GM19035 (cell line): ENCODE data around the gene DCXR.

Source experiments
- ATAC-seq: cut with Tn5 transposase; IDR thresholded peaks from one replicate; pipeline ENCODE4 v1.9.1; 2021; ENCODE audit not compliant: unreplicated experiment

Gene DCXR

DNA sequence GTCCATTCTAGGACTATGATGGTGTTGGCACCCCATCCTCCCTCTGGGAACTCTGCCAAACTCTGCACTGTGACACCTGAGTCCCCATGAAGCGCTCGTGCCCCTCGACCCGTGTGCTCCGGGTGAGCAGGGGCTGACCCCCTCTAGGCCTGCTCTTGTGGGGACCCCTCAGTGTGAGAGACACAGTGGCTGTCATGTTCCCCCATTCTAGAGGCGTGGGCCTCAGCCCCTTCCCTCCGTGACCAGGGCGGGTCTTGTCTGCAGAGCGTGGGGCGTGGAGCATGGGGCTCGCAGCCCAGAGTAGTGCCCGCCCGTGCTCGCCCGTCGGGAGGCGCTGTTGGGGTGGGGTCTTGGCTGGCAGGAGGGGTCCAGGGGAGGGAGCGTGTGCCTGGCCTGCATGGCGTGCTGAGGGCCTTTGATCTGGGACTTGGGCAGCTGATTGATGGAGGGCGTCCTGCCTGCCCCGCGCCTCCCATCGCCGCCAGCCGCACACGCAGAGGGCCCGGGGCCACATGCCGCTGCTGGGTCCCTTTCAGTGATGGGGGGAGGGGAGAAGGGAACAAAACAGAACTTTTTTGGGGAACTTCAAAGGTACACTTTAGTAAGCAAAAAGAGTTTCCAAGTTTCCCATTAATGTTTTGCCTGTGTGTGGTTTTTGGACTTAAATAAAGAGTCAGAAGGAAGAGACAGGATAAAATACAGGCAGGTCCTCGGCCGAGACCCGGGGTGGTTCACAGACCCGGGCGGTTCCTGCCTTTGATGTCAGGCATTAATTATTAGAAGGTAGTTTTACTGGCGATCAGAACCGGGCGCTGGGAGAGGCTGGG lies 37.3 kb downstream of the DCXR start:
- ATAC-seq: no peak

DNA sequence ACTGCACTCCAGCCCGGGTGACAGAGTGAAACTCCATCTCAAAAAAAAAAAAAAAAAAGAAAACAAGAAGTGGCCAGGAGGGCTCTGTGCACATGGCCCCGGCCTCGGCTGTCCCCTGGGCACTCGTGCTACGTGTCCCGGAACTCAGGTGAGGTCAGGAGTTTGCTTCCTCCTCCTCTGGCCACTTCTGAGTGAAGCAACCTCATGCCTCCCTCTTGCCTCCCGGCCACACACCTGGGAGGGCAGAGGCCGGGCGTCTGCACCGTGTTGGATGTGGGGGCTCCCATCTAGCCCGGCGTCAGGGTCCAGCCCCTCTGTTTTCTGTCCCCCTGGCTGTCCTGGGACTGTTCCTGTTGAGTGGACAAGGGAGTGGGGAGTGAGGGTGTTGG lies 37.9 kb downstream of the DCXR start:
- ATAC-seq: no peak

DNA sequence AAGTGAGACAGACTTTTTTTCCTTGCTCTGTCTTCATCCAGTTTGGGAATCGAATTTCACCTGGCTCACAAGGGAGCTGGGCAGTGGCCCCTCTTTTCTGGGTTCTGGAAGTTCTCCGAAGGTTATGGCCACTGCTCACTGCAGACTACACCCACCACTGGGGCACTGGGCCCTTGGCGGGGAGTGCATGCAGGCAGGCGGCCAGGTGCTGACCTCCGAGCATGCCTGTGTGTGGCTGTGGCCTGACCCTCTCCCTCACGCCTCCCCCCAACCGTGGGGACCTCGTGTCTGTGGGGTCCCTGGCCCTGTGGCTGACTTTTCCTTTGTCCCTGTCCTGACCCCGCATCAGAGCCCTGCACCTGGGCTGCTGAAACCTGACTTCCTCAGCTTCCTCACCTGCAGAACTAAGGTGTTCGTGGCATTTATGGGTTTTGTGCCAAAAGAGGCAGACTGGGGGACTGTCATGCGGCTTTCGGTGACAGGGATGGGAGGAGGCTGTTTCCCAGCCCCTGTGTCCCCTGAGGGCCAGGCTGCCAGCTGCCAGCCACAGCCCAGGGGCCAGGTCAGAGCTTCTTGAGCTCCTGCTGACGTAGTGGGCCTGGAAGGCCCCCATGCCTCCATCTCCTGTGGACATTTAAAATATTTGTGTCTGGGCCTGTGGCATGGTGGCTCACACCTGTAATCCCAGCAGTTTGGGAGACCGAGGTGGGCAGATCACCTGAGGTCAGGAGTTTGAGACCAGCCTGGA lies 38.6 kb downstream of the DCXR start:
- ATAC-seq: no peak

DNA sequence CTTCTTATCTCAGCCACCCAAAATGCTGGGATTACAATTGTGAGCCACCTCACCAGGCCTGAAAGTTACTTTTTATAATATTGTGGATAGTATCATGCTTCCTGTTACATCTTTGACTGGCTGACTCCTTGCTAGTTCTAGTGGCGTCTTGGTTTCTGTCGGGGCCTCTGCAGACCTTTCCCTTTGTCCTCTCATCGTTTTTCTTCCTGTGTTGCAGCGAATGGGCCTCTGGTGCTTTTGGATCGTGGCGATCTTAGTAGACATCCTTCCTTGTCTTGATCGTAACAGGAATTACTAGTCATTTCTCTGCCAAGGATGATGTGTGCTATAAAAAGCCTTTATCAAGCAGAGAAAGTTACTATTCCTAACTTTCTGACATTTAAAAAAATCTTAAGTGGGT lies 39.3 kb downstream of the DCXR start:
- no peak for ATAC-seq

DNA sequence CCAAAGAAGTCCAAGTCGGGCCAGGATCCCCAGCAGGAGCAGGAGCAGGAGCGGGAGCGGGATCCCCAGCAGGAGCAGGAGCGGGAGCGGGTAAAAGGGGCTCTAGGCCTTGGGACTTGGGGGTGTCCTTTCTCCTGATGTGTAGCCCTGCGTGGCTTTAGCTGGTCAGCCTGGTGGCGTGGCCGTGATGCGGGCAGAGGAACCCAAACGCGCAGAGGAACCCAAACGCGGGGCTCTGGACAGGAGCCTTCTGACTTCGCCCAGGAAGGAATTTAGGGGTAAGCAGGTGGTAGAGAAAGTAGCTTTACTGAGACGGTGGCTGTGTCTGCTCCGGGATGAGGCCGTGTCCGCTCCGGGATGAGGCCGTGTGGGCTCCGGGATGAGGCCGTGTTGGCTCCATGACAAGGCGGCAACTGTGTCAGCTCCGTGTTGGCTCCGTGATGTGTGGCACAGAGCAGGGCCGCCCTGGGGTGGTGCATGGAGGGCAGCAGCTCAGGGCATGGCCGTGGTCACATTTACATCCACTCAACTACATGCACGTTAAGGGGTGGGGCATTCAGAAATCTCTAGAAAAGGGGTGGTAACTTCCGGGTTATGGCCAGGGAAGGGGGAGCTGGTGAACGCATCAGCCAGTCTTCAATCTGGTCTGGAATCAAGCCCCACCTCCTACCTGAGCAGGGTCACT lies 40.6 kb downstream of the DCXR start:
- ATAC-seq: no peak

DNA sequence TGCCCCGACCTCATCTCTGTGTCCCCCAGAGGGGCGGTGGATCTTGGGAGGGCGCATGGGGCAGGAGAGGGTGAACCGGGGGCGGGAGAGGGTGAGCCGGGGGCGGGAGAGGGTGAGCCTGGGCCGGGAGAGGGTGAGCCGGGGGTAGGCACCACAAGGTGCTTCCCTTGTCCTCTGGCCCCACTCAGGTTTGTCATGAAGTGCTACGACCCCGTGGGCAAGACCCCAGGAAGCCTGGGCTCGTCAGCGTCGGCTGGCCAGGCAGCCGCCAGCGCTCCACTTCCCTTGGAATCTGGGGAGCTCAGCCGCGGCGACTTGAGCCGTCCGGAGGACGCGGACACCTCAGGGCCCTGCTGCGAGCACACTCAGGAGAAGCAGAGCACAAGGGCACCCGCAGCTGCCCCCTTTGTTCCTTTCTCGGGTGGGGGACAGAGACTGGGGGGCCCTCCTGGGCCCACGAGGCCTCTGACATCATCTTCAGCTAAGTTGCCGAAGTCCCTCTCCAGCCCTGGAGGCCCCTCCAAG lies 41.2 kb downstream of the DCXR start:
- ATAC-seq: no peak

DNA sequence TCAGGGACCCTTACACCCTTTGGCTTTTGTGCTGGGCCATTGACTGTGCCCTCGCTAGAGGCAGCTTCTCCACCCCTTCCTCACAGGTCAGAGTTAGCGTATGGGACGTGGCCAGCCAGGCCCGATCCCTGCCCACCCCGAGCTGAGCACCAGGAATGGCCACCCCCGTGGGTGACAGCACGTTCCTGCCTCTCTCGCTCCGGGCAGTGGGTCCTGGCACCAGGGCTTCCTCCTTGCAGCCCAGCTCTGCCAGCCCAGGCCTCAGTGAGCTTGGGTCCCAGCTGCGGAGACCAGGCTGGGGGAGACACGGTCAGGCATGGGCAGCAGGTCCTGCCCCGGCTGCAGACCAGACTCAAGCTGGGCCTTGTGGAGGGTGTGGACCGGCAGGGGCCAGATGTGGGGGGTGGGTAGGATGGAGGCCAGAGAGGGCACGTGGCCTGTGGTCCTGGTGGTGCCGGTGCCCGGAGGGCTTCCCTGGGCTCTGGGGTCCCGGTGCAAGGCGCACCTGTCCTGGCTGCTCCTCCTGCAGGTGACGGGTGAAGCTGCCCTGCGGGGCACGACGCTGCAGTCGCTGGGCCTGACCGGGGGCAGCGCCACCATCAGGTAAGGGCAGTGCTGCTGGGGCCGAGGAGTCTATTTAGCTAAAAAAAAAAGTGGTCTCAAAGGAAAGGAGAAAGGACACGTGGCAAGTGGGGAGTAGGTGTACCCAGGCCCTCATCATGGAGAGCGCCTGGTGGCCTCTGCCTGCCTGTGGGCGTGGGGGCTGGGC lies 41.9 kb downstream of the DCXR start:
- no peak for ATAC-seq

DNA sequence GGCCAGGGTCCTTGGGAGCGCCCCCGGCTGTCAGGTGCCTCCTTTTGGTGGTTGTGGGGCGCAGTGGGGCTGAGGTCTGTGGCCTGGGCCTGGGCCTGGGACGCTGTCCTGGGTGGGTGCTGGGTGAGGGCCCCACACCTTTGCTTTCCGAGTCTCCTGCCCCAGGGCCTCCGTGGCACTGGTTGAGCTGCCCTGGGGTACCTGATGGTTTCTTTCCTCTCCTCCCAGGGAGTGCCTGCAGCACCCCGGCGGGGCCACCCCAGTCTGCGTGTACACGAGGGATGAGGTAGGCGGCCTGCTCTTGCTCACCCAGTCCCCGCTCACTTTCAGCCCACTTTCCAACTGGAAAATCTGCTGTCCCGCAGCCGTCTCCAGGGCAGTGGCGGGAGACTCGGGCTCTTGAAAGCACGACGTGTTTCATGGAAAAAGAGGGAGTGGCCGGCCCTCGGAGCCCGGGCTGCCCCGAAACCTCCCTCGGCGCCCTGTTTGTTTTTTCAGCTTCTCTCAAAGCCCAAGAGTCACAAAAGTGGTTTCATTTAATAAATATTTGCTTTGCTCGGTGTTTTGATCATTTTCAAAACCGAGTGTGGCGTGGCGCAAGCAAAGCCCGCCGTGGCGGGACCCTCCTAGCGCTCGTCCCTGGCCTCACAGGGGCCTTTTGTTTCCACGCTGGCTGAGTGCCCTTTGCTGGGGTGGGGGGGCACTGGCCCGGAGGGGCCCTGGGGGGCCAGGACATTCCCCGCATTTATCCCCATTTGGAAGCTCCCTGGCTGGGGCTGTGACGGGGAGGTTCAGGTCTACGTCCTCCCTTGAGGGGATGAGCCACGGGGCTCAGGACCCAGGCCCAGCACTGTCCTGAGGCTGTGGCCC lies 42.7 kb downstream of the DCXR start:
- no peak for ATAC-seq

DNA sequence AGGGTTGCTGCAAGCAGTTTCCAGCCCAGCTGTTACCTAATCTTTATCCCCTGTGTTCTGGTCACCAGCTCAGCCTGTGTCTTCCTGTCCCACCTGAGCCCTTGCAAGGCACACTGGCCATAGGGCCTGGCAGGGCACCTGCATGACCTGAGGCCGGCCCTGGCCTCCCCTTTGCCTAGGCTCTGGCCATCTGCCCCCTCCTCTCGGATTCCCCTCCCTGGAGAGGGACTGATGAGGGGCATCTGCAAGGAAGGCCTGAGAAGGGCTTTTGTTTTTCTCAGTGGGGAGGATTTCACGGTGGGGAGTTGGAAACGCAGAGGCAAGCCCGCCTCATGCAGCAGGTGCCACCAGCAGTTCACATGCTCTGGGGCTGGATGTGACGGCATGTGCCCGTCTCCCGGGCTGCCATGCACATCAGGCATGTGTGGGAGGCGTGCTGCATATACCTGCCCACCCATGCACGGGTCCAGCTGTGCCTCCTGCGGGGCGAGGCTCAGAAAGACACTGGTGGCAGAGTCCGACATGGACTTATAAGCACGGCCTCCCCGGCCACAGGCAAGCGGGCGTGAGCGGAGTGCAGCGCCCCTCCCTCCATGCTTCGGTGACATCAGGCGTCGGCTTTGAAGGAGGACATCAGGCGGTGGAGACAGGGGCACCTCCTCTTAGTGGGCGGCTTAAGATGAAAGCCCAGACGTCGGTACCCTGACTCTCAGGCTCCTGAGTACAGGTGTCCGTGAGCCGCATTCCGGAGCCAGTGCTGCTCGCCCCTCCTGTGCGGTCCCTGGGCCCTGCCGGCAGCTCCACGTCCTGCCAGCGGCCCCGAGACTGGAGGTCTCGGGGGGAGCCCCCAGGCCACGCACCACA lies 43.5 kb downstream of the DCXR start:
- ATAC-seq: no peak

DNA sequence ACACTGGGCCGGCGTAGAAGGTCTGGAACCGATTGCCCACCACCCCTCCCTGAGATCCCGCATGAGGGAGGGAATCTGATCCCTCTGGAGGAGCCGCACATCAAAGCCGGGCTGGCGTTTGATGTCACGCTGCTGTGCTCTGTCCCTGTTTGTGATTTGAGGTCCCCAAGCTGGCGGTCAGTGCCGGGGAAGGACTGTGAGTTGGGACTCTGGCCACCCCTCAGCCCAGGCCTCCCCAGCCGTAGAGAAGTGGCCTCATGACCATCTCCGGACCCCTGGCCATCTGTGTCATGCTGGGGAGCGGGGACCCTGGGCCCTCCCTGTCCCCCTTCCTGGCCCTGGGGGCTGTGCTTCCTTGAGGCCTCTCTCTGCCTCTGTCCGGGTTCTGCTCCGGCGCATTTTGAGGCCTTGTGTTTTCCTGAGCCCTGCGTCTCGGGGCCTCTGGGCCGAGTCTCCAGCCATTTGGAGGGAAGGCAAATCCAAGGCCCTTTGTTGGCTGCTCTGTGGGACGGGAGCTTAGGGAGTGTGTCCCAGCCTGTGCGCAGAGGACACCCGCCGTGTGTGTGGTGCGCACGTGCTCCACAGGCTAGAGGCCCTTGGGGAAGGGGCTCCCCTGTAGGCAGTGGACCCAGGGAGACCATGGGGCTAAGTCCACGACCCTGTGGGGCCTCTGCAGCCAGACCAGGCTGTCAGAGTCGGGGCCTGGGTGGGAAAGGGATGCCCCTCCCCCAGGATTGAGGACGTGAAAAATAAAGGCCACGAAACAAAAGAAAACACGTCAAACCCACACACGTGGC lies 45.0 kb downstream of the DCXR start:
- no peak for ATAC-seq

DNA sequence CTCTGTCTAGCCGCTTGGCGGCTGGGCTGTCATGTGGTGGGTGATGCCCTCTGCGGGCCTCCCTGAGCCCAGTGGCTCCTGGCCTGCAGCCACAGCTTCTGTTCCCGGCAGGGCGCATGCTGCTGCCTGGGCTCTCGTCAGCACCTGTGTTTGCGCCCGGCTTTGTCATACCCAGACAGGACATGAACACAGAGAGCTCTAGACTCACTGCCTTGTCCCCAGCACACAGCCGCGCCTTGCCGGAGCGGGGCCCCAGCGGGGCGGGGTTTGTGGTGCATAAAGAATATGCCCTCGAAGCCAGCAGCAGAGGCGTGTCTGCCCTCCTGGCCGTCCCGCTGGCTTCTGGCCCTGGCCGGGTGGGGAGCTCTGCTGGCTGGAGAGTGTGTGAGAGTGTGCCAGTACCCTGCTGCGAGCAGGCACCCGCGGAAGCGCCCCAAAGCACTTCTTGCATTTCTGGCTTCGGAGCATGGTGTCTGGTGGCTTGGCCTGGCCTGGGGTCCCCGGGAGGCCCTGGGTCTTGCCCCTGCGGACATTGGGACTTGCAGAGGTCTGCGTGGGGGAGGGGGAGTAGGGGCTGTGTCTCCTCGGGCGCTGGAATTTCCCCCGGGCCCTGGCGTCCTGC lies 45.7 kb downstream of the DCXR start:
- ATAC-seq: no peak

DNA sequence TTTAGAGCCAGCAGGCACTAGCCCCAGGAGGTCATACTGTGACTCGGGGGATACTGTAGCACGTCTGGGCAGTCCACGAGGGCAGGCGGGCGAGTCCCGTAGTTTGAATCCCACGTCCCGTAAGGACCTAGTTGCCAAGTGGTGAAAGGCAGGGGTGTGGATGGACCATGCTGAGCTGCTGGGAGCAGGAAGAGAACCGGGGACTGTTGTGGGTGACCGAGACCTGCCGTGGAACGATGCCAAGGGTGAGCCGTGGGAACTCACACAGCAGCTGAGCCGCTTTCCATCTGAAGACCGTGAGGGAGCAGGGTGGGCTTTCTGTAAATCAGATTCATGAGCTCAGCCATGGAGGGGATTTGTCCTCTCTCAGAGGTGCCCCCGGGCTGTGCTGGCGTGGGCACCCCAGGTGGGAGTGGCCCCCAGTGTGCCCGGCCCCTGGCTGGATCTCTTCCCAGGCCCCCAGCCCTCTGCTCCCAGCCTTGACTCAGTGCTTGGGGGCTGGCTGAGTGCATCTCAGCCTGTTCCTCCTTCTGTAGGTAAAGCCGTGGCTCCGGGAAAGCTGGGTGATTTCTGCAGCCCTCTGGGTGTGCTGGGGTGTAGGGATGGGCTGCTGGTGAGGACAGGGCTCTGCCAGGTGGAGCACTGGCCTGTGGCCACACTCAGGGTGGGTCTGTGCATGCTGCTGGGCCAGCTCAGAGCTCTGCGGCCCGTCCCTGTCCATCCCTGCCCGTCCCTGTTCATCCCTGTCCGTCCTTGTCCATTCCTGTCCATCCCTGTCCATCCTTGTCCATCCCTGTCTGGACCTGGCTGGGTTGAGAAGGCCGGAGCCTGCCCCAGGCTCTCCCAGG lies 46.4 kb downstream of the DCXR start:
- ATAC-seq: no peak

DNA sequence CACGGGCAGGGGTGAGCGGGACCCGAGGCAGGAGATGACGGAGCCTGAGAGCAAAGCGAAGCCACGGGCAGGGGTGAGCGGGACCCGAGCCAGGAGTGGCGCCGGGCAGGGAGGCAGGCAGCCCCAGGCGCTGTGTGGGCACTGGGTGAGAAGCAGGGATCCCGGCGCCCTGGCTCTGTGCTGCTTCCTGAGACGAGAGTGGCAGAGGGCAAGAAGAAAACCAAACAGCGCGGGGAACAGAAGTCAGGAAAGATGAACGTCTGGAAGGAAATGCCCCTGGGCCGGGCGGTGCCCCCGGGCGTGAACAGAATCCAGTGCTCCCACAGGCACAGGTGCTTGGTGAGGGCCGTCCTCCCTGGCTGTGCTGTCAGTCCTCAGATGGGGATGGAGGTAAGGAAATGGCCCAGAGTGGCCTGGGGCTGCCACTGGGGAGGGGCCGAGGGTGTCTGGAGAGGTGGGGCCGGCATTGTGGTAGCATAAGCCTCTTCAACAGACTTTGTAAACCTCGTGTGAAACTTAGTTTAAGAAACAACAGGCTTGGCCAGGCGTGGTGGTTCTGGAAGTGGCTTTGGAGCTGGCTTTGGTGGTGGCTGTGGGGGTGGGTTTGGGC lies 50.2 kb downstream of the DCXR start:
- no peak for ATAC-seq

DNA sequence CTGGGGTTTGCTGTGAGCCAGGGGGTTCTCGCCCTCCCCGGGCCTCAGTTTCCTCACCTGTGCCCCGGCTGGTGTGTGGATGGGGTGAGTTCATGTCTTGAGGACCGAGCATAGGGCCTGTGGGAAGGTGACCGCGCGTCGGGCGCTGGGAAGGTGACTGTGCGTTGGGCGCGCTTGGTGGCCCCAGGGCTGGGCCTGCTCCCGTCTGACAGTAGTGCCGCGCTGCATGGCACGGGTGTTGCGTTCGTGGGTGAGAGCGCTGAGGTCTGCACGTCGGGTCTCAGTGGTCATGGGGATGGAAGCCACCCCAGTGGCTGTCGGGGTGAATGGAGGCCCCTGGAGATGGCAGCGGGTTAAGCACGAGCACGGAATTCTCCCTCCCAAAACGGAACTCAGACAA lies 50.9 kb downstream of the DCXR start:
- ATAC-seq: no peak
